ENCODE results near the gene LPCAT3. TPM values are rescaled to one million over a fixed set of nuclear protein-coding genes. Genes with fewer than 3 reads are reported as not detected.

The LPCAT3 gene
- total and polyA plus RNA-seq, 2 of the 13 experiments (the other 11 are each of a cell fraction or from before 2014, with no cell fraction given): 44.5 to 64.3 TPM

DNA sequence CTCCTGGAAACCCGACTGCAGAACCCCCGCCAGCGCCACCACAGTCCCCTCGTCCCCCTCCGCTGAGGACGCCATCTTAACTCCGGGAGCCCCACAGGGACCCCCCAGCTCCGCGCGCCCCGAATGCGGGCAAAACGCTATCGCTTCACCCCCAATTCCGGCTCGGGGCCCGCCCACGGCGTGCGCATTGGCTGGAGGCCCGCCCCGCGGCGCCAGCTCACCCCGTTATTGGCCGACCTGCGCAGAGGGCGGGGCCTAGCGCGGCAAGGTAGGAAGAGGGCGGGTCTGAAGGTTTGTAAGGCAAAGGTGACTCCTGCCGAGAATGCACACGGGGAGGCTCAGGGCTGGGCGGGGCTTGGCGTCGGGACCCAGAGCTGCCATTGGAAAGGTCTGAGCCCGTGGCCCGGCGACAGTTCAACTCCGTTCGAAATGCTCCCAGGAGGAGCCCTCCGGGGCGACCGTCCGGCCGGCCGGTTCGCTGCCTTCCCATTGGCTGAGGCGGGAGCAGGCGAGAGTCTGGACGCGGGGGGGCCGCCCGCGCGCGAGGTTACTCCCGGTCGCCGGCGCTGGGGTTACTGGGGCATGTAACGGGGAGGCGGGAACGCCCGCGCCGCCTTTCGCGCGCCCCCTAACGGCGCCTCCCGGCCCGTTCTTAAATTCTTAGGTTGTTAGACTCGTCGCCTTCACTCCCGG, at the start of gene LPCAT3 (continued):
- TF ChIP-seq, protein P1, sequence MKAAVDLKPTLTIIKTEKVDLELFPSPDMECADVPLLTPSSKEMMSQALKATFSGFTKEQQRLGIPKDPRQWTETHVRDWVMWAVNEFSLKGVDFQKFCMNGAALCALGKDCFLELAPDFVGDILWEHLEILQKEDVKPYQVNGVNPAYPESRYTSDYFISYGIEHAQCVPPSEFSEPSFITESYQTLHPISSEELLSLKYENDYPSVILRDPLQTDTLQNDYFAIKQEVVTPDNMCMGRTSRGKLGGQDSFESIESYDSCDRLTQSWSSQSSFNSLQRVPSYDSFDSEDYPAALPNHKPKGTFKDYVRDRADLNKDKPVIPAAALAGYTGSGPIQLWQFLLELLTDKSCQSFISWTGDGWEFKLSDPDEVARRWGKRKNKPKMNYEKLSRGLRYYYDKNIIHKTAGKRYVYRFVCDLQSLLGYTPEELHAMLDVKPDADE (CRISPR knock-in tag; IDR thresholded peaks at IDR 0.05): no peak
- no peak for TF ChIP-seq NFIC (IDR thresholded peaks at IDR 0.05; ENCODE audit: low read length)
- peak; percentile 61; the same call in 1 of the 2 replicates for TF ChIP-seq IRF2 (CRISPR knock-in tag; IDR thresholded peaks at IDR 0.05)
- TF ChIP-seq KDM5B (CRISPR knock-in tag; IDR thresholded peaks at IDR 0.05; ENCODE audit: borderline replicate concordance): peak; percentile 41; the same call in 1 of the 2 replicates
- peak; percentile 76 for TF ChIP-seq YY1 (IDR thresholded peaks at IDR 0.05; ENCODE audit: insufficient read depth, insufficient replicate concordance, low read depth, low read length)
- peak; percentile 42; the same call in 1 of the 2 replicates for TF ChIP-seq CCDC6 (CRISPR knock-in tag; IDR thresholded peaks at IDR 0.05)
- TF ChIP-seq KDM2A (CRISPR knock-in tag; IDR thresholded peaks at IDR 0.05; ENCODE audit: borderline replicate concordance, low read depth): peak; percentile 72; the same call in 1 of the 2 replicates
- no peak for TF ChIP-seq ZNF737 (CRISPR knock-in tag; IDR thresholded peaks at IDR 0.05; ENCODE audit: borderline replicate concordance)
- 0 out of 2 replicates have a peak, but pooled peaks have one; percentile 30 for TF ChIP-seq PAX8 (CRISPR knock-in tag; IDR thresholded peaks at IDR 0.05; ENCODE audit: borderline replicate concordance)
- TF ChIP-seq ZNF607 (CRISPR knock-in tag; IDR thresholded peaks at IDR 0.05; ENCODE audit: borderline replicate concordance): peak; percentile 38; the same call in 1 of the 2 replicates
- no peak for TF ChIP-seq REPIN1 (CRISPR knock-in tag; IDR thresholded peaks at IDR 0.05; ENCODE audit: borderline replicate concordance, low read depth)
- peak; percentile 77 for TF ChIP-seq SPEN (CRISPR knock-in tag; IDR thresholded peaks at IDR 0.05; ENCODE audit: low read depth)
- peak; percentile 97 for TF ChIP-seq SKI (IDR thresholded peaks at IDR 0.05; ENCODE audit: partially characterized antibody)
- no peak for TF ChIP-seq CBX2 (IDR thresholded peaks at IDR 0.05; ENCODE audit: low read depth, low read length)
- TF ChIP-seq CBX2 (CRISPR knock-in tag; IDR thresholded peaks at IDR 0.05; ENCODE audit: low read depth): no peak
- TF ChIP-seq KLF6 (CRISPR knock-in tag; IDR thresholded peaks at IDR 0.05): 0 out of 2 replicates have a peak, but pooled peaks have one; percentile 69
- TF ChIP-seq MTA1 (CRISPR knock-in tag; IDR thresholded peaks at IDR 0.05; ENCODE audit: borderline replicate concordance): peak; percentile 32; the same call in 1 of the 2 replicates
- peak; percentile 63 for TF ChIP-seq KMT2A (CRISPR knock-in tag; IDR thresholded peaks at IDR 0.05)
- 0 out of 2 replicates have a peak, but pooled peaks have one; percentile 21 for TF ChIP-seq ZKSCAN8 (CRISPR knock-in tag; IDR thresholded peaks at IDR 0.05; ENCODE audit: borderline replicate concordance)
- peak; percentile 99 for TF ChIP-seq PPARG (CRISPR knock-in tag; conservative IDR thresholded peaks at IDR 0.05)
- peak; percentile 50; the same call in 1 of the 2 replicates for TF ChIP-seq YEATS2 (CRISPR knock-in tag; IDR thresholded peaks at IDR 0.05; ENCODE audit: borderline replicate concordance)
- TF ChIP-seq, protein P2, sequence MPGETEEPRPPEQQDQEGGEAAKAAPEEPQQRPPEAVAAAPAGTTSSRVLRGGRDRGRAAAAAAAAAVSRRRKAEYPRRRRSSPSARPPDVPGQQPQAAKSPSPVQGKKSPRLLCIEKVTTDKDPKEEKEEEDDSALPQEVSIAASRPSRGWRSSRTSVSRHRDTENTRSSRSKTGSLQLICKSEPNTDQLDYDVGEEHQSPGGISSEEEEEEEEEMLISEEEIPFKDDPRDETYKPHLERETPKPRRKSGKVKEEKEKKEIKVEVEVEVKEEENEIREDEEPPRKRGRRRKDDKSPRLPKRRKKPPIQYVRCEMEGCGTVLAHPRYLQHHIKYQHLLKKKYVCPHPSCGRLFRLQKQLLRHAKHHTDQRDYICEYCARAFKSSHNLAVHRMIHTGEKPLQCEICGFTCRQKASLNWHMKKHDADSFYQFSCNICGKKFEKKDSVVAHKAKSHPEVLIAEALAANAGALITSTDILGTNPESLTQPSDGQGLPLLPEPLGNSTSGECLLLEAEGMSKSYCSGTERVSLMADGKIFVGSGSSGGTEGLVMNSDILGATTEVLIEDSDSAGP (CRISPR knock-in tag; IDR thresholded peaks at IDR 0.05; ENCODE audit: borderline replicate concordance): peak; percentile 86; the same call in 1 of the 2 replicates

Measured in HepG2 (cell line).